MM.1S (cell line): ENCODE measurements around the gene NELFB.

Source experiments
- DNase-seq: peaks from one replicate; pipeline ENCODE4 v3.0.0-alpha.2; 2015
- H2AFZ ChIP-seq: fragments of 300-600 bp; sonication (generic); 2 replicates; pipeline ENCODE4 v1.6.0; 2016; ENCODE audit warnings: antibody characterized with exemption, low read length
- H3F3A ChIP-seq: fragments of 300-600 bp; sonication (generic); 2 replicates; pipeline ENCODE4 v1.6.1; 2016; ENCODE audit warnings: mild to moderate bottlenecking, antibody characterized with exemption, low read length, moderate library complexity, mixed read lengths; ENCODE audit not compliant: insufficient read depth
- H3K27ac ChIP-seq: fragments of 300-600 bp; sonication (generic); 2 replicates; pipeline ENCODE4 v1.5.1; 2016; ENCODE audit warnings: mild to moderate bottlenecking, low read length
- H3K27me3 ChIP-seq: fragments of 300-600 bp; sonication (generic); replicated peaks from 2 replicates; pipeline ENCODE4 v1.6.0; 2016; ENCODE audit warnings: low read length; ENCODE audit not compliant: insufficient read depth
- H3K36me3 ChIP-seq: fragments of 300-600 bp; sonication (generic); replicated peaks from 2 replicates; pipeline ENCODE4 v1.6.1; 2016; ENCODE audit warnings: mild to moderate bottlenecking, low read length, mixed read lengths; ENCODE audit not compliant: insufficient read depth
- H3K4me1 ChIP-seq: fragments of 300-600 bp; sonication (generic); 2 replicates; pipeline ENCODE4 v1.6.1; 2016; ENCODE audit warnings: low read length, mixed read lengths
- H3K4me2 ChIP-seq: fragments of 300-600 bp; sonication (generic); 2 replicates; pipeline ENCODE4 v1.6.0; 2016; ENCODE audit warnings: low read depth, low read length
- H3K4me3 ChIP-seq: fragments of 300-600 bp; sonication (generic); 2 replicates; pipeline ENCODE4 v1.5.1; 2016; ENCODE audit warnings: low read length, mixed read lengths
- H3K79me2 ChIP-seq: fragments of 300-600 bp; sonication (generic); 2 replicates; pipeline ENCODE4 v1.6.1; 2016; ENCODE audit warnings: mixed run types, low read length, mixed read lengths
- H3K9ac ChIP-seq: fragments of 300-600 bp; sonication (generic); 2 replicates; pipeline ENCODE4 v1.6.1; 2016; ENCODE audit warnings: low read length, mixed read lengths
- H3K9me2 ChIP-seq: fragments of 300-600 bp; sonication (generic); replicated peaks from 2 replicates; pipeline ENCODE4 v1.6.1; 2016; ENCODE audit warnings: mild to moderate bottlenecking, low read length, mixed read lengths; ENCODE audit not compliant: insufficient read depth
- H3K9me3 ChIP-seq: fragments of 300-600 bp; sonication (generic); replicated peaks from 2 replicates; pipeline ENCODE4 v1.6.1; 2016; ENCODE audit warnings: mild to moderate bottlenecking, low read length, mixed read lengths; ENCODE audit not compliant: insufficient read depth
- H4K20me1 ChIP-seq: fragments of 300-600 bp; sonication (generic); 2 replicates; pipeline ENCODE4 v1.6.1; 2016; ENCODE audit warnings: mild to moderate bottlenecking, low read length, moderate library complexity, mixed read lengths; ENCODE audit not compliant: insufficient read depth
- EZH2 ChIP-seq: fragments of 300-600 bp; sonication (generic); optimal IDR thresholded peaks from 2 replicates; pipeline ENCODE3; 2017; ENCODE audit warnings: low read depth, mild to moderate bottlenecking, antibody characterized with exemption, low read length, mixed read lengths
- EZH2phosphoT487 ChIP-seq: fragments of 300-600 bp; sonication (generic); IDR thresholded peaks from 2 replicates; pipeline ENCODE4 v1.6.1; 2018; ENCODE audit warnings: antibody characterized with exemption, low read length
- TF ChIP-seq, protein P1 (sequence below): fragments of 300-600 bp; sonication (generic); IDR thresholded peaks from 2 replicates; pipeline ENCODE4 v1.5.1; 2016; ENCODE audit warnings: antibody characterized with exemption, low read length, mixed read lengths

The NELFB gene

DNA sequence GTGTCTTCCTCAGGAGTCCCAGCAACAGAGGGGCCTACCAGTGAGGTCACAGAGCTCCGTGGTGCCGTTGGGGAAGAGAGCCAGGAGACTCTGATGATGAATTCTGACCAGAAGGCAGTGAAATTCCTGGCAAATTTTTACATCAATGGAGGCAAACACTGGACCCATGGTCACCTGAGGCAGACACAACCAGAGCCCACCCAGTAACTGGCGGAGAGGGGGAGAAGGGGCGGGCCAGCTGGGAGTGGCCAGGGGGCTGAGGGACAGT, 4.0 kb upstream of the NELFB start, which contains the start of gene STPG3:
Gene STPG3 (plus strand): TSS at position 93 of the 268 bp plus-strand sequence. CDS start 1 bp downstream, at position 94.
- DNase-seq, result no peak
- no peaks in the 10 kb centered on the region for H3K9me3 ChIP-seq
- H3K4me2 ChIP-seq, result no peak within 1 kb of the TSS
- no peak within 1 kb of the TSS for H3K27ac ChIP-seq
- no peak within 1 kb of the TSS for H3K4me3 ChIP-seq
- H3F3A ChIP-seq, result peaks cover 8% of the 10 kb centered on the region
- H3K27me3 ChIP-seq, result no peaks in the 10 kb centered on the region
- no peaks in the 10 kb centered on the region for H4K20me1 ChIP-seq
- TF ChIP-seq EZH2phosphoT487 (no peak), EZH2 (no peak)
- TF ChIP-seq, protein P1, sequence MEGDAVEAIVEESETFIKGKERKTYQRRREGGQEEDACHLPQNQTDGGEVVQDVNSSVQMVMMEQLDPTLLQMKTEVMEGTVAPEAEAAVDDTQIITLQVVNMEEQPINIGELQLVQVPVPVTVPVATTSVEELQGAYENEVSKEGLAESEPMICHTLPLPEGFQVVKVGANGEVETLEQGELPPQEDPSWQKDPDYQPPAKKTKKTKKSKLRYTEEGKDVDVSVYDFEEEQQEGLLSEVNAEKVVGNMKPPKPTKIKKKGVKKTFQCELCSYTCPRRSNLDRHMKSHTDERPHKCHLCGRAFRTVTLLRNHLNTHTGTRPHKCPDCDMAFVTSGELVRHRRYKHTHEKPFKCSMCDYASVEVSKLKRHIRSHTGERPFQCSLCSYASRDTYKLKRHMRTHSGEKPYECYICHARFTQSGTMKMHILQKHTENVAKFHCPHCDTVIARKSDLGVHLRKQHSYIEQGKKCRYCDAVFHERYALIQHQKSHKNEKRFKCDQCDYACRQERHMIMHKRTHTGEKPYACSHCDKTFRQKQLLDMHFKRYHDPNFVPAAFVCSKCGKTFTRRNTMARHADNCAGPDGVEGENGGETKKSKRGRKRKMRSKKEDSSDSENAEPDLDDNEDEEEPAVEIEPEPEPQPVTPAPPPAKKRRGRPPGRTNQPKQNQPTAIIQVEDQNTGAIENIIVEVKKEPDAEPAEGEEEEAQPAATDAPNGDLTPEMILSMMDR, result no peak
- peaks cover 8% of the 10 kb centered on the region for H3K79me2 ChIP-seq
- no peaks in the 10 kb centered on the region for H3K9me2 ChIP-seq
- peaks cover 6% of the 10 kb centered on the region; the same call in 1 of the 2 replicates for H3K4me1 ChIP-seq
- no peak within 1 kb of the TSS for H2AFZ ChIP-seq
- H3K9ac ChIP-seq, result no peak within 1 kb of the TSS
- H3K36me3 ChIP-seq, result no peaks in the 10 kb centered on the region

DNA sequence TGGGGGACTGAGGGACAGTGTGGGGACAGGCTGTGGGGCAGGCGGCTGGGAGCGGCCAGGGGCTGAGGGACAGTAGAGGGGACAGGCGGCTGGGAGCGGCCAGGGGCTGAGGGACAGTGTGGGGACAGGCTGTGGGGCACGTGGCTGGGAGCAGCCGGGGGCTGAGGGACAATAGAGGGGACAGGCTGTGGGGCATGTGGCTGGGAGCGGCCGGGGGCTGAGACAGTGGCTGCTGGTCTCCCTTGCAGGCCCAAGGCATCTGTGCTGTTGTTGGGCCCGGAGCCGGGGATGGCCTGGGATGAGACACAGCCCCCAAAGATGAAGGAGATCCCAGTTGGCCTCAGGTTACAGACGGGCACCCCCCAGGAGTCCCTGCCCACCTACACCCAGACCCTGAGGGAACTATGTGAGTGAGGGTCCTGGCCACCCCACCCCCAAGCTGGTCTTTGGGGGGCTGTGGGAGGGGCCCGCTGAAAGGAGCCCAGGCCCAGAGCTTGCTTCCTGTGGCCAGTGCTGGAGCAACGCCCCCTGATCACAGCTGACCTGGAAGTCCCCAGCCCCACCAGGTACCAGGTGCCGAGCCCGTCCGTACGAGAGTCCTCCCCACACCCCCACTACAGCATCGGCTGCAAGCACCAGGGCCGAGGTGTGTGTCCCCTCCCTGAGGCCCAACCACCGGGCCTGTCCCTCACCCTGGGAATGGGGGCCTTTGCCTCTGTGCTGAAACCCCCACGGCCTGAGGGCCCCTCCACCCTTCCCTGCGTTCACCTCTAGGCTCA, 3.4 kb upstream of the NELFB start:
- Histone ChIP-seq H3K4me3 (no peak overlapping the region), H3K27ac (no peak overlapping the region), H3K9me3 (no peaks in the 10 kb centered on the region), H3K9ac (no peak overlapping the region), H3F3A (peaks cover 8% of the 10 kb centered on the region), H2AFZ (no peak overlapping the region), H4K20me1 (no peaks in the 10 kb centered on the region), H3K27me3 (no peaks in the 10 kb centered on the region), H3K9me2 (no peaks in the 10 kb centered on the region), H3K4me2 (no peak overlapping the region), H3K79me2 (peaks cover 14% of the 10 kb centered on the region), H3K4me1 (peaks cover 10% of the 10 kb centered on the region; the same call in 1 of the 2 replicates), H3K36me3 (no peaks in the 10 kb centered on the region)
- DNase-seq, result no peak
- TF ChIP-seq EZH2phosphoT487 (no peak), EZH2 (no peak)
- TF ChIP-seq, protein P1, result no peak

DNA sequence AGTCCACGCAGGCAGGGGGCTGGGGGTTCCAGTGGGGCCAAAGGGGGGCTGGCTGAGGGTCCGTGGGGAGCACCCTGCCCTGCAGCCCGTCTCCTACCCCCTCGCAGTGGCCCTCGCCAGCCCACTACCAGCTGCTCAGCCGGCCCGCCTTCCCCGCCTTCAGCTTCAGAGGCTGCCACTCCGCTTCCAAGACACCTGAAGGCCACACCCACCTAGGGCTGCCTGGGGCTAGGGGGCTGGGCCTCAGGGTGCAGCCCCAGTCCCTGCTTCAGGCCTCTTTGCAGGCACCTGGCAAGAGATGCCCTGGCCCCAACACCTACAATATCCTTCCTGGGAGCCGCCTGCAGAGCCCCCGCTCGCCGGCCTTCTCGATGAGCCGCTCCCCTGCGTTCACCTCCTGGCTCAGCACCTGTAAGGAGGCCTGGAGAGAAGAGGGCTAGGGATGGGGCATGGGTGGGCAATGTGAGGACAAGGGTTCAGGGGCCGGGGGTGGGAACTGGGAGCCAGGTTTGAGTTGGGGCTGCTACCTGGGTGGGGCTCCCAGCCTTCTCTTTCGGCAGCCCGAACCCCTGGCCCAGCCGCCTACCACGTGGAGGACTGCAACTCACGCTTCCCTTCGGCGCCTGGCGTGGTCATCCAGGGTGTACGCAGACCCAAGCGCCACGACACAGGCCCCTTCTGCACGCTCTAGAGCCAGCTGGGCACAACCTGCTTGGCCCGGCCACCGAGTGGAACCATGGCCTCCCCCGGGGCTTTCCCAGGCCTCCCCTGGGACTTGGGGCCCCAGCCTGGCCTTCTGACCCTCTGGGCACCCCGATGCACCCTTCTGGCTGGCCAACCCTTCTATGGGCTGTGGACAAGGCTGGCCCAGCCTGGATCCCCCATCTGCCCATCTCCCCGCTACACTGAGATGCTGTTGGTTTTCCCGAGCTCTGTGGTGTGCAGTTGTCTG, 2.3 kb upstream of the NELFB start:
- DNase-seq, result no peak
- H3K4me2 ChIP-seq, result no peak overlapping the region
- TF ChIP-seq, protein P1, result no peak
- no peaks in the 10 kb centered on the region for H3K36me3 ChIP-seq
- no peaks in the 10 kb centered on the region for H3K9me2 ChIP-seq
- H3K27me3 ChIP-seq, result no peaks in the 10 kb centered on the region
- no peak overlapping the region for H3K9ac ChIP-seq
- H3K79me2 ChIP-seq, result peaks cover 19% of the 10 kb centered on the region
- H3K27ac ChIP-seq, result no peak overlapping the region
- no peak overlapping the region for H2AFZ ChIP-seq
- H3K4me3 ChIP-seq, result no peak overlapping the region
- no peaks in the 10 kb centered on the region for H4K20me1 ChIP-seq
- no peaks in the 10 kb centered on the region for H3K9me3 ChIP-seq
- H3K4me1 ChIP-seq, result peaks cover 10% of the 10 kb centered on the region; the same call in 1 of the 2 replicates
- peaks cover 8% of the 10 kb centered on the region for H3F3A ChIP-seq
